ENCODE measurements around the gene ZNF226. TPM values are rescaled to one million over a fixed set of nuclear protein-coding genes. Genes with fewer than 3 reads are reported as not detected.
"Not testable (repeated sequence)": the region's sequence is repeated elsewhere in the genome, so short reads cannot be mapped to it uniquely, and the experiment has no call there.

Gene ZNF226
- total RNA-seq, 2 experiments from 2014 or later: 5.9 to 6.7 TPM

GRCh38 chr19:44207126-44207803 is 42.4 kb downstream of the ZNF226 start:
- intact Hi-C loops (cut with micrococcal nuclease): no loop called here
- DNase-seq (peak; percentile 84), ATAC-seq (peak; percentile 94)
- H3K27me3 Mint-ChIP-seq: peaks cover 2% of the 10 kb centered on the region
- POLR2A ChIA-PET: interaction anchor here (0.8 kb wide), 1 partner anchor 9 kb away, joined by 4 read pairs; no protein-coding TSS in a partner anchor
- TF ChIP-seq CTCF (IDR thresholded peaks at IDR 0.05): no peak
- peaks cover 20% of the 10 kb centered on the region for H3K9me3 Mint-ChIP-seq
- H3K4me1 Mint-ChIP-seq (ENCODE audit: low read depth): peaks cover 7% of the 10 kb centered on the region
- peak overlapping the region; percentile 92 for H3K27ac Mint-ChIP-seq
- CTCF ChIA-PET: interaction anchor here (0.9 to 1.2 kb wide), 2 partner anchors 10 to 43 kb away, joined by 3 to 4 read pairs; no protein-coding TSS in a partner anchor
- H3K4me3 Mint-ChIP-seq: peak overlapping the region; percentile 84
- H3K36me3 Mint-ChIP-seq (ENCODE audit: low read depth): peaks cover 10% of the 10 kb centered on the region

GRCh38 chr19:44212250-44212865 is 47.5 kb downstream of the ZNF226 start, which contains the start of gene ZNF227:
Gene ZNF227 (plus strand): TSS chr19:44212532. CDS start chr19:44217793, 5,261 bp downstream.
- TF ChIP-seq CTCF (IDR thresholded peaks at IDR 0.05): no peak
- intact Hi-C loops (cut with micrococcal nuclease): loop anchor here (10.0 kb wide), 1 partner anchor 92 kb away; the partner anchor contains the start of gene ZNF235
- H3K9me3 Mint-ChIP-seq: peaks cover 13% of the 10 kb centered on the region

GRCh38 chr19:44212866-44213346 is 48.0 kb downstream of the ZNF226 start:
- H3K9me3 Mint-ChIP-seq: peaks cover 13% of the 10 kb centered on the region
- peak overlapping the region; percentile 84 for H3K4me3 Mint-ChIP-seq
- H3K4me1 Mint-ChIP-seq (ENCODE audit: low read depth): peaks cover 22% of the 10 kb centered on the region
- intact Hi-C loops (cut with micrococcal nuclease): loop anchor here (10.0 kb wide), 1 partner anchor 92 kb away; the partner anchor contains the start of gene ZNF235
- H3K27me3 Mint-ChIP-seq: no peaks in the 10 kb centered on the region
- ATAC-seq: no peak
- DNase-seq: no peak
- peak overlapping the region; percentile 94 for H3K27ac Mint-ChIP-seq
- H3K36me3 Mint-ChIP-seq (ENCODE audit: low read depth): peaks cover 37% of the 10 kb centered on the region
- ChIA-PET CTCF (no interaction called here), POLR2A (interaction anchor here (0.6 to 1.6 kb wide), 6 partner anchors 18 to 387 kb away, joined by 3 to 4 read pairs (median 4); partner anchors contain the start of gene ZNF180)
- TF ChIP-seq CTCF (IDR thresholded peaks at IDR 0.05): no peak

More at GRCh38 chr19:44212250-44212865, 47.5 kb downstream of the ZNF226 start, which contains the start of gene ZNF227:
- Mint-ChIP-seq H3K36me3 (ENCODE audit: low read depth) (peaks cover 32% of the 10 kb centered on the region), H3K27ac (peak within 1 kb of the TSS; percentile 94), H3K4me3 (peak within 1 kb of the TSS; percentile 84), H3K27me3 (no peaks in the 10 kb centered on the region), H3K4me1 (ENCODE audit: low read depth) (peaks cover 24% of the 10 kb centered on the region)
- ChIA-PET POLR2A (interaction anchor here (0.6 to 1.6 kb wide), 6 partner anchors 18 to 387 kb away, joined by 3 to 4 read pairs (median 4); partner anchors contain the start of gene ZNF180), CTCF (interaction anchor here (0.5 kb wide), 1 partner anchor 1776 kb away, joined by 3 read pairs; no protein-coding TSS in a partner anchor)
- ATAC-seq (peak; percentile 96), DNase-seq (peak; percentile 89)

GRCh38 chr19:44219926-44220325 is 55.0 kb downstream of the ZNF226 start:
- H3K27ac Mint-ChIP-seq, DNase-seq, H3K27me3 Mint-ChIP-seq, H3K4me3 Mint-ChIP-seq, POLR2A ChIA-PET, ATAC-seq, CTCF ChIA-PET: not testable (repeated sequence)
- Mint-ChIP-seq H3K36me3 (ENCODE audit: low read depth) (peaks cover 69% of the 10 kb centered on the region), H3K4me1 (ENCODE audit: low read depth) (peaks cover 10% of the 10 kb centered on the region), H3K9me3 (peaks cover 11% of the 10 kb centered on the region)
- intact Hi-C loops (cut with micrococcal nuclease): loop anchor here (10.0 kb wide), 1 partner anchor 85 kb away; the partner anchor contains the start of gene ZNF235

GRCh38 chr19:44220761-44221160 is 55.9 kb downstream of the ZNF226 start:
- CTCF ChIA-PET, ATAC-seq: not testable (repeated sequence)

GRCh38 chr19:44221291-44221690 is 56.4 kb downstream of the ZNF226 start:
- H3K27ac Mint-ChIP-seq; POLR2A ChIA-PET; CTCF ChIA-PET; DNase-seq; H3K4me3 Mint-ChIP-seq; ATAC-seq; intact Hi-C loops (cut with micrococcal nuclease); H3K4me1 Mint-ChIP-seq (ENCODE audit: low read depth); H3K27me3 Mint-ChIP-seq: not testable (repeated sequence)
- H3K36me3 Mint-ChIP-seq (ENCODE audit: low read depth): peaks cover 72% of the 10 kb centered on the region
- H3K9me3 Mint-ChIP-seq: peaks cover 14% of the 10 kb centered on the region

More at GRCh38 chr19:44220761-44221160, 55.9 kb downstream of the ZNF226 start:
- H3K27me3 Mint-ChIP-seq; DNase-seq; H3K4me1 Mint-ChIP-seq (ENCODE audit: low read depth); H3K4me3 Mint-ChIP-seq; intact Hi-C loops (cut with micrococcal nuclease); POLR2A ChIA-PET; H3K27ac Mint-ChIP-seq: not testable (repeated sequence)
- Mint-ChIP-seq H3K9me3 (peaks cover 13% of the 10 kb centered on the region), H3K36me3 (ENCODE audit: low read depth) (peaks cover 70% of the 10 kb centered on the region)

All from activated CD8-positive, alpha-beta T cell treated with anti-CD3 and anti-CD28 coated beads for 36 hours (primary cell).